Calu3 (cell line): ENCODE results near the gene EFHD2. TPM values are rescaled to one million over a fixed set of nuclear protein-coding genes. Genes with fewer than 3 reads are reported as not detected.
"Not testable (repeated sequence)": the region's sequence is repeated elsewhere in the genome, so short reads cannot be mapped to it uniquely, and the experiment has no call there.

Experiments used
- BruUV-seq: library from RNA; stranded (reverse); fragments of 400-500 nt; replicated peaks from 2 replicates; lab custom pipeline; 2021; lab: Mats Ljungman, UMichigan
- CTCF ChIA-PET: fragments of 300-600 bp; sonication (Branson Sonifier 250); formaldehyde crosslinking; loops from one replicate; lab custom pipeline; 2022; ENCODE audit warnings: antibody characterized with exemption; lab: Charles Lee
- DNase-seq: peaks from one replicate; pipeline ENCODE4 v3.0.0; 2022
- H3K27ac Mint-ChIP-seq: one replicate; pipeline ENCODE4 v1.8.0; 2022; ENCODE audit warnings: mixed read lengths; ENCODE audit not compliant: unreplicated experiment
- H3K27me3 Mint-ChIP-seq: one replicate; pipeline ENCODE4 v1.8.0; 2022; ENCODE audit warnings: mixed read lengths; ENCODE audit not compliant: unreplicated experiment
- H3K36me3 Mint-ChIP-seq: one replicate; pipeline ENCODE4 v1.8.0; 2022; ENCODE audit warnings: mild to moderate bottlenecking, moderate library complexity, mixed read lengths; ENCODE audit not compliant: insufficient read depth, unreplicated experiment
- H3K4me1 Mint-ChIP-seq: one replicate; pipeline ENCODE4 v1.8.0; 2022; ENCODE audit warnings: mild to moderate bottlenecking, low read depth, mixed read lengths; ENCODE audit not compliant: unreplicated experiment
- H3K4me3 Mint-ChIP-seq: one replicate; pipeline ENCODE4 v1.8.0; 2022; ENCODE audit warnings: mild to moderate bottlenecking, low read depth, moderate library complexity, mixed read lengths; ENCODE audit not compliant: unreplicated experiment
- H3K9me3 Mint-ChIP-seq: one replicate; pipeline ENCODE4 v1.8.0; 2022; ENCODE audit warnings: low read depth, mixed read lengths; ENCODE audit not compliant: unreplicated experiment
- CTCF ChIP-seq: fragments of 200-600 bp; IDR thresholded peaks from one replicate; pipeline ENCODE4 v1.8.0; 2022; ENCODE audit warnings: antibody characterized with exemption; ENCODE audit not compliant: unreplicated experiment
- intact Hi-C: fragments of 100-400 bp; cut with micrococcal nuclease; formaldehyde crosslinking; loops from one replicate; pipeline ENCODE4 v1.10.0; 2022; ENCODE audit not compliant: unreplicated experiment
- total RNA-seq: library from RNA; stranded (reverse); gene quantifications from 2 replicates; pipeline ENCODE4 v1.2.3, GENCODE V29; 2022

The EFHD2 gene
- total RNA-seq, 1 experiment from 2014 or later, result 51.0 TPM

- BruUV-seq, result no TSS peak
- CTCF ChIA-PET, result no interaction called here
- Mint-ChIP-seq H3K27me3 (no peaks in the 10 kb centered on the region), H3K27ac (no peak overlapping the region), H3K4me3 (no peak overlapping the region), H3K4me1 (no peaks in the 10 kb centered on the region), H3K9me3 (peaks cover 2% of the 10 kb centered on the region), H3K36me3 (no peaks in the 10 kb centered on the region)
- DNase-seq, result no peak
- intact Hi-C loops, result no loop called here
- TF ChIP-seq CTCF, result no peak
Observed at GRCh38 chr1:15468145-15468544, 58.5 kb downstream of the EFHD2 start.

GRCh38 chr1:15469361-15469760 is 59.7 kb downstream of the EFHD2 start:
- no peaks in the 10 kb centered on the region for H3K27me3 Mint-ChIP-seq
- intact Hi-C loops, result no loop called here
- no peak for TF ChIP-seq CTCF
- CTCF ChIA-PET, result no interaction called here
- no peaks in the 10 kb centered on the region for H3K36me3 Mint-ChIP-seq
- peaks cover 2% of the 10 kb centered on the region for H3K9me3 Mint-ChIP-seq
- no peak overlapping the region for H3K27ac Mint-ChIP-seq
- DNase-seq, result no peak
- BruUV-seq, result no TSS peak
- H3K4me1 Mint-ChIP-seq, result no peaks in the 10 kb centered on the region
- H3K4me3 Mint-ChIP-seq, result no peak overlapping the region

- H3K4me3 Mint-ChIP-seq, intact Hi-C loops, DNase-seq, H3K27me3 Mint-ChIP-seq, H3K36me3 Mint-ChIP-seq, CTCF ChIA-PET, BruUV-seq, H3K27ac Mint-ChIP-seq, H3K4me1 Mint-ChIP-seq, H3K9me3 Mint-ChIP-seq: not testable (repeated sequence)
Observed at GRCh38 chr1:15469821-15470448, 60.2 kb downstream of the EFHD2 start.

- CTCF ChIA-PET, H3K9me3 Mint-ChIP-seq, H3K27ac Mint-ChIP-seq, H3K27me3 Mint-ChIP-seq, BruUV-seq, H3K4me1 Mint-ChIP-seq, H3K36me3 Mint-ChIP-seq, H3K4me3 Mint-ChIP-seq, intact Hi-C loops, DNase-seq: not testable (repeated sequence)
Observed at GRCh38 chr1:15471067-15471466, 61.4 kb downstream of the EFHD2 start.

GRCh38 chr1:15471723-15472122 is 62.0 kb downstream of the EFHD2 start:
- BruUV-seq, H3K27ac Mint-ChIP-seq, H3K4me1 Mint-ChIP-seq, CTCF ChIA-PET, H3K27me3 Mint-ChIP-seq, intact Hi-C loops, H3K4me3 Mint-ChIP-seq, H3K9me3 Mint-ChIP-seq, DNase-seq, H3K36me3 Mint-ChIP-seq: not testable (repeated sequence)

GRCh38 chr1:15472587-15472986 is 62.9 kb downstream of the EFHD2 start:
- Mint-ChIP-seq H3K27ac (no peak overlapping the region), H3K9me3 (peaks cover 2% of the 10 kb centered on the region), H3K36me3 (no peaks in the 10 kb centered on the region), H3K27me3 (no peaks in the 10 kb centered on the region), H3K4me1 (no peaks in the 10 kb centered on the region), H3K4me3 (no peak overlapping the region)
- TF ChIP-seq CTCF, result no peak
- intact Hi-C loops, result no loop called here
- CTCF ChIA-PET, result interaction anchor here (0.7 kb wide), 1 partner anchor 640 kb away, joined by 3 read pairs; no protein-coding TSS in a partner anchor
- no peak for DNase-seq
- no TSS peak for BruUV-seq
